Stimulated activated naive CD8-positive, alpha-beta T cell treated with anti-CD3 and anti-CD28 coated beads, Interleukin-15, Interleukin-2, amounts not matched to agents 100 ng/mL and 50 ng/mL, for 24 hours (primary cell): ENCODE data around the gene UNKL.

ENCODE experiments used
- H3K27ac Mint-ChIP-seq: one replicate; pipeline ENCODE4 v1.8.0; 2021; ENCODE audit warnings: mild to moderate bottlenecking, mixed read lengths
- H3K27me3 Mint-ChIP-seq: one replicate; pipeline ENCODE4 v1.8.0; 2021; ENCODE audit warnings: mixed read lengths
- H3K36me3 Mint-ChIP-seq: one replicate; pipeline ENCODE4 v1.8.0; 2021; ENCODE audit warnings: low read depth, mixed read lengths
- H3K4me1 Mint-ChIP-seq: one replicate; pipeline ENCODE4 v1.8.0; 2021; ENCODE audit warnings: low read depth, mixed read lengths
- H3K4me3 Mint-ChIP-seq: one replicate; pipeline ENCODE4 v1.8.0; 2021; ENCODE audit warnings: mild to moderate bottlenecking, mixed read lengths
- H3K9me3 Mint-ChIP-seq: one replicate; pipeline ENCODE4 v1.8.0; 2021; ENCODE audit warnings: mixed read lengths

The UNKL gene

GRCh38 chr16:1429631-1430030 lies 15.1 kb upstream of the UNKL start:
- H3K4me3 Mint-ChIP-seq, result no peak overlapping the region
- no peaks in the 10 kb centered on the region for H3K9me3 Mint-ChIP-seq

DNA sequence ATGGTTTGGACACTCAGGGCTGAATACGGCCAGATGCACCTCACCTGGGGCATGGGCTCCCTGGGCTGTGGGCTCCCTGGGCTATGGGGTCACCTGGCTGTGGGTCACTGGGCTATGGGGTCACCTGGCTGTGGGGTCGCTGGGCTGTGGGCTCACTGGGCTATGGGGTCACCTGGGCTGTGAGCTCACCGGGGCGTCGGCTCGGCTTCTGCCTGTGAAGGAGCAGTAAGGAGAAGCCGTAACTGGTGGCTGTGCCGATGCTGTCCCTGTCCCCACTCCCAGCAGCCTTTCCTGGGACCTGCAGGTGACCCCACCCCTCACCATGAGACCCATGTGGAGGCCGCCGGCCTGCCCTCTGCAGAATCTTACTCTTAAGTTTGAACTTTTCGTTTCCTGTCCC lies 14.5 kb upstream of the UNKL start:
- H3K9me3 Mint-ChIP-seq, result no peaks in the 10 kb centered on the region
- H3K4me1 Mint-ChIP-seq, result peaks cover 4% of the 10 kb centered on the region
- H3K27me3 Mint-ChIP-seq, result no peaks in the 10 kb centered on the region
- no peak overlapping the region for H3K4me3 Mint-ChIP-seq
- H3K27ac Mint-ChIP-seq, result no peak overlapping the region
- H3K36me3 Mint-ChIP-seq, result no peaks in the 10 kb centered on the region

More at GRCh38 chr16:1429631-1430030, 15.1 kb upstream of the UNKL start:
- H3K4me1 Mint-ChIP-seq, result peaks cover 4% of the 10 kb centered on the region
- no peak overlapping the region for H3K27ac Mint-ChIP-seq
- no peaks in the 10 kb centered on the region for H3K36me3 Mint-ChIP-seq
- no peaks in the 10 kb centered on the region for H3K27me3 Mint-ChIP-seq

- Mint-ChIP-seq H3K9me3 (no peaks in the 10 kb centered on the region), H3K27me3 (no peaks in the 10 kb centered on the region), H3K4me3 (no peak overlapping the region), H3K4me1 (peaks cover 4% of the 10 kb centered on the region), H3K36me3 (no peaks in the 10 kb centered on the region), H3K27ac (no peak overlapping the region)
Observed at GRCh38 chr16:1428511-1428910, 14.0 kb upstream of the UNKL start.

GRCh38 chr16:1427473-1428461 lies 13.3 kb upstream of the UNKL start:
- no peaks in the 10 kb centered on the region for H3K27me3 Mint-ChIP-seq
- H3K27ac Mint-ChIP-seq, result no peak overlapping the region
- H3K9me3 Mint-ChIP-seq, result no peaks in the 10 kb centered on the region
- H3K36me3 Mint-ChIP-seq, result no peaks in the 10 kb centered on the region
- H3K4me3 Mint-ChIP-seq, result no peak overlapping the region
- H3K4me1 Mint-ChIP-seq, result peaks cover 4% of the 10 kb centered on the region

DNA sequence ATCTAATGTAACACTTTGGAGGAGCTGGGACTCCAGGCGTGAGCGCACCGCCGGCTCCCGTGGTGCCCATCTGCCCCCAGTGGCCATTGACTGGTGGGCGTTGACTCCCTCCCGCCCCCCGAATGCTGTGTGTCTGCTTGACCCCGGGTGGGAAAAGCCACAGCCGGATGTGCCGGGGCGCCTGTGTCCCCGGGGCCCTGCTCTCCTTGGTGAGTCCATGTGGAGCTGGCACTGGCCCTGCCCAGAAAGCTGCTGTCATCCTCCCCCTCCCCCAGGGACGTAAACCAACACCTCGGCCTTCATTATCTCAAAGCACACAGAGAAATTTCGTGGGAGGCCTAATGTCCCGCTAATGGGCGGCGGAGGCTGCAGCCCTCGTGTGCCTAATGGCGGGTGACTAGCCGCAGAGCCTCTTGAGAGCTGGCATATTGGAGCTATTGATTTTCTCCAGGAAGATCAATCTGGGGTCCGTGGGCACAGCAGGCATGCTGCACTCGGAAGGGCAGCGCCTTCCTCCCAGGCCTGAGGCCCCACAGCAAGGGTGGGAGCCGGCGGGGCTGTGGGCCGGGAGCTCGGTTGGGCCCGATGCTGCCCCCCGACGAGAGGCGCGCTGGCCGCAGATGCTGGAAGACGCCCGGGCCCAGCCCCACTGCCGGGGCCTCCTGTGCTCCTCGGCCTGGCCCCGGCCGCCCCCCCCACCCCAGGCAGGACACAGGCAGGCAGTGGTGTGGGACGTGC lies 12.4 kb upstream of the UNKL start:
- H3K27me3 Mint-ChIP-seq, result no peaks in the 10 kb centered on the region
- no peak overlapping the region for H3K4me3 Mint-ChIP-seq
- H3K36me3 Mint-ChIP-seq, result no peaks in the 10 kb centered on the region
- peaks cover 7% of the 10 kb centered on the region for H3K4me1 Mint-ChIP-seq
- H3K9me3 Mint-ChIP-seq, result no peaks in the 10 kb centered on the region
- no peak overlapping the region for H3K27ac Mint-ChIP-seq

DNA sequence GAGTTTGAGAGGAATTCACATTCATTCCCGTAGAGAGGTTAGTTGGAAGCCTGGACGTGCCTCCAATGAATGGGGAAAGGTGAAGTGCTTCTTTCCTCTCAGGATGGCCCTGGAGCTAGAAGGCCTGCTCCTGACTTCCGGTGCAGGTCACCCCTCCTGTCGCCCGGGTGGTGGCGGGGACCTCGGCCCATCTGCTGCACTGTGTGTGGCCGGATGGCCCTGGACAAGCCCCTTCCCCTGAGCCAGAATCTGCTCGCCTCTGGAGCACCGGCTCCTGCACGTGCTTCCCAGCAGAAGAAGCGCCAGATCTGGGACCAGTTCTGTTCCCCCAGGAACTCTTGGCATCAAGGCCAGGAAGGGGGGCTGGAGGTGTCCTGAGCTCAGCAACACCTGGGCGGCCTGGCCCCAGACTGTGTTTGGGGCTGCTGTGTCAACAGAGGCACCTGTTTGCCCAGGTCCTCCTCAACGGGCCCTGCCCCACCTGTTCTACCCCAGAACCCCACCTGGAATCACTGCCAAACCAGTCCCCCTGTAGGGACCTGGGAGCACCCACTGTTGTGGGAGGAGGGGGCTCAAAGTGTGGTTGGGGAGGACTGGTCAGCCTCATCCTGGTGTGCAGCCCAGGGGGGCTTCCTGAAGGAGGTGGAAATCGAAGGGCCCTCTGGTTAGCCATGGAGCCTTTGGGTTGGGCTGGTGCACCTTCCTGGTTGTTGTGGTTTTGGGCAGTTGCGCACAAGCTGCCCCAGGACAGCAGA lies 11.3 kb upstream of the UNKL start:
- peaks cover 17% of the 10 kb centered on the region for H3K4me1 Mint-ChIP-seq
- no peaks in the 10 kb centered on the region for H3K27me3 Mint-ChIP-seq
- no peaks in the 10 kb centered on the region for H3K9me3 Mint-ChIP-seq
- no peak overlapping the region for H3K4me3 Mint-ChIP-seq
- H3K27ac Mint-ChIP-seq, result no peak overlapping the region
- no peaks in the 10 kb centered on the region for H3K36me3 Mint-ChIP-seq

DNA sequence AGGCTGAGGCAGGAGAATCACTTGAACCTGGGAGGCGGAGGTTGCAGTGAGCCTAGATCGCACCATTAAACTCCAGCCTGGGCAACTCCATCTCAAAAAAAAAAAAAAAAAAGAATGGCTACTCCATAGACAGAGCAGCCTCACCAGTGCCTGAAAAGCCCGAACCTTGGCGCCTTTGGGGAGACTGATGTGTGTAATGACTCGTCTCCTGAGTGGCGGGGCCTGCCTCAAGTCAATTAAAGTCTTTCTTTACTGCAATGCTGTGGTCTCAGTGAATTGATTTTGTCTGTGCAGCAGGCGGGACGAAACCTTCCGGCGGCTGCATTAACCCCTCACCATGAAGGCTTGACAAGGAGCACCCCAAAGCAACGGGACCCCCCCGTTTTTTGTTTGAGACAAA lies 9.5 kb upstream of the UNKL start:
- Mint-ChIP-seq H3K36me3 (peaks cover 5% of the 10 kb centered on the region), H3K4me1 (peaks cover 28% of the 10 kb centered on the region), H3K9me3 (no peaks in the 10 kb centered on the region), H3K27ac (no peak overlapping the region), H3K27me3 (no peaks in the 10 kb centered on the region), H3K4me3 (no peak overlapping the region)

DNA sequence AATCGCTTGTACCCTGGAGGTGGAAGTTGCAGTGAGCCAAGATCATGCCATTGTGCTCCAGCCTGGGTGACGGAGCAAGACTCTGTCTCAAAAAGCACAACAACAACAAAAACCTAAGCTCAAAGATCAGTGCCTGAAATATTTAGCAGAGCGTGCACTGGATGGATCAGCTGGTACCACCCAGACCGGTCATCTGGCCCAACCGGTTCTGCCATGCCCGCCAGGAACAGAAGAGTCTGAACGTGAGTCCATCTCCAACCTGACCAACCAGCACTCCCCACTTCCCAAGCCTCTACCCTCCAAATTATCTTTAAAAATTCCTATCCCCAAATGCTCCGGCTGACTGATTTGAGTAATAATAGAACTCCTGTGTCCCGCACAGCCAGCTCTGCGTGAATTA lies 7.6 kb upstream of the UNKL start:
- peaks cover 5% of the 10 kb centered on the region for H3K36me3 Mint-ChIP-seq
- no peaks in the 10 kb centered on the region for H3K27me3 Mint-ChIP-seq
- H3K27ac Mint-ChIP-seq, result peak overlapping the region; percentile 98
- no peaks in the 10 kb centered on the region for H3K9me3 Mint-ChIP-seq
- H3K4me3 Mint-ChIP-seq, result peak overlapping the region; percentile 88
- H3K4me1 Mint-ChIP-seq, result peaks cover 38% of the 10 kb centered on the region

DNA sequence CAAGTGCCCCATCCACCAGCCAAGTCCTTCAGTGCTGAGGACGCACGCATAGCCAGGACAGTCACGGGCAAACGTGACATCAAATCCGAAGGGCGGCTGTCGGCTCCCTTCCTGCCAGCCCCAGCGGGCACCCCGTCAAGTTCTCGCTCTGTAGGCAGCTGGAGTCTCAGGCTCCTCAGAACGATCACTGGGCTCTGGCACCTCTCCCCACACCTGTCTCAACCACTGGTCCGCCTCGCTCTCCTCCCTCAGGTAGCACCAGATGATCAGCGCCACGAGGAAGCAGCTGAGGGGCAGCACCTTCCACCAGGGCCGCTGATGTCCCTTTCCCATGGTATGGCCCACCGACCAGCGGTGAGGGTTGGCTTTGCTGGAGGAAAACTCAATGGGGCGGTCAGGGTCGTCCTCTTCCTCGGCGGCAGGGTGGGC lies 5.6 kb upstream of the UNKL start:
- H3K27me3 Mint-ChIP-seq, result no peaks in the 10 kb centered on the region
- H3K4me1 Mint-ChIP-seq, result peaks cover 45% of the 10 kb centered on the region
- peaks cover 5% of the 10 kb centered on the region for H3K36me3 Mint-ChIP-seq
- H3K4me3 Mint-ChIP-seq, result peak overlapping the region; percentile 88
- H3K9me3 Mint-ChIP-seq, result no peaks in the 10 kb centered on the region
- H3K27ac Mint-ChIP-seq, result peak overlapping the region; percentile 98

DNA sequence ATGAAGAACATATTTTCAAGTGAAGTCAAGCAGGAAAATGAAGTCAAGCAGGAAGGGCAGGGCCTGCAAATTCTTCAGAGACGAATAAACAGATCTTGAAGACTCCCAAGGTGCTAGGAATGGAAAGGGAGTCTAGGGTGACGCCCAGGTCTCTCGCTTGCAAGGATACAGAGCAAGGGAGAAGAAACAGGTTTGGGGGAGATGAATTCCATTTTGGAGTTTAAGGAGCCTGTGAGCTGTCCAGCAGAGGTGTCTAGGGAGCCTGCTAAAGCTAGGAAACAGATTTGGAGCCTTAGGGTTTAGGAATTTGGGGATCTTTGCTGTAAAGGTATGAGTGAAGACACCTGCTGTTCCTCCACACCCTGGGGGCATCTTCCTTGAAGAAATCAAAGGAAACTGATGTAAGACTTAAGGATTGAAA lies 2.0 kb upstream of the UNKL start:
- peaks cover 44% of the 10 kb centered on the region for H3K4me1 Mint-ChIP-seq
- no peak overlapping the region for H3K4me3 Mint-ChIP-seq
- H3K36me3 Mint-ChIP-seq, result peaks cover 5% of the 10 kb centered on the region
- no peaks in the 10 kb centered on the region for H3K9me3 Mint-ChIP-seq
- H3K27me3 Mint-ChIP-seq, result no peaks in the 10 kb centered on the region
- H3K27ac Mint-ChIP-seq, result peak overlapping the region; percentile 16

DNA sequence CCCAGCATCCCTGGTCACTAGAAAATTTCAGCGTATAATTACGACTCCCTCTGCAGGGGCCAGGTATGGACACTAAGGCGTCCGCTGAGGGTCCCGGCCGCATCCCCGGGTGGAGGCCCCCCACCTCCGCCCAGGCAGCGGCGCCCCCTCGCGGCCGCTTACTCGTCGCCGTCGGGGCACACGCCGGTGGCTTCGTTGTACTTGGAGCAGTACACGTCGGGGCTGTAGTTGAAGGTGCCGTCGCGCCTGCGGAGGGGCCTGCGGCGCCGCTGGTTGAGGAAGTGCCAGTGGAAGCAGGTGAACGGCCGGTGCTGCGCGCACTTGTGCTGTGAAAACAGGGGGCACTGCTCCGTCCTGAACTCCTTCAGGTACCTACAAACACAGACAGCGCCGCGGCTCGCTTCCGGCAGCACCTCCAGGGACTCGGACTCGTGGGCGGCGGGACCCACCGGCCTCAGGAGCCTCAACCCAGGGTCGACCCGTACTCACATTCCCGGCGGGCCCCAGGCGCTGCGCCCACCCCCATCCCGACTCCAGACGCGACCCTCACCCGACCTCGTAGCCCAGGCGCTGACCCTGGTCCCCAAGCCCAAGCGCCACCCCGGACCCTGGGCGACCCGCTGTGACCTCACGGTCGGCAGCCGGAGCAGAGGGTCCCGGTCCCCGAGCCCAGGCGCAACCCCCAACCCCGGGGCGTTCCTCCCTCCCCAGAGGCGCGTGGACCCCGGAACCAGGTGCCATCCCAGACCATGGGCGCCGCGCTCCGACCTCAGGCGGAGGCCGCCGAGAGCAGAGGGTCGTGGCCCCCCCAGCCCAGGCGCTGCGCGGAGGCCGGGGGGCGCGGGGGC lies 596 bp downstream of the UNKL start:
- Mint-ChIP-seq H3K9me3 (no peaks in the 10 kb centered on the region), H3K36me3 (peaks cover 4% of the 10 kb centered on the region), H3K4me3 (peak overlapping the region; percentile 83), H3K27ac (peak overlapping the region; percentile 80), H3K27me3 (no peaks in the 10 kb centered on the region), H3K4me1 (peaks cover 29% of the 10 kb centered on the region)

DNA sequence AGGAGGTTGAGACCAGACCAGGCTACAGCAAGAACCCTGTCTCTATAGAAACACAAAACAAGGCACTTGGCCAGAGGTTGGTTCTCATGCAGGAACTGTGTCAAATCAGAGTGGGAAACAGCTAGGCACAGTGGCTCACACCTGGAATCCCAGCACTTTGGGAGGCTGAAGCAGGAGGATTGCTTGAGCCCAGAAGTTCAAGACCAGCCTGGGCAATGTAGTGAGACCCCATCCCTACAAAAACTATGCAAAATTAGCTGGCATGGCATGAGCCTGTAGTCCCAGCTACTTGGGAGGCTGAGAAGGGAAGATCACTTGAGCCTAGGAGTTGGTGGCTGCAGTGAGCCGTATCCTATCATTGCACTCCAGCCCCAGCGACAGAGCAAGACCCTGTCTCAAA lies 1.7 kb downstream of the UNKL start:
- Mint-ChIP-seq H3K9me3 (no peaks in the 10 kb centered on the region), H3K4me1 (peaks cover 20% of the 10 kb centered on the region), H3K4me3 (no peak overlapping the region), H3K27ac (peak overlapping the region; percentile 52), H3K36me3 (peaks cover 4% of the 10 kb centered on the region), H3K27me3 (no peaks in the 10 kb centered on the region)

GRCh38 chr16:1408171-1408837 lies 6.2 kb downstream of the UNKL start:
- Mint-ChIP-seq H3K9me3 (no peaks in the 10 kb centered on the region), H3K4me1 (peaks cover 15% of the 10 kb centered on the region), H3K36me3 (peaks cover 8% of the 10 kb centered on the region), H3K27ac (peak overlapping the region; percentile 67), H3K27me3 (no peaks in the 10 kb centered on the region), H3K4me3 (peak overlapping the region; percentile 80)
